Measurements from ENCODE around the gene CAND2.

DNA sequence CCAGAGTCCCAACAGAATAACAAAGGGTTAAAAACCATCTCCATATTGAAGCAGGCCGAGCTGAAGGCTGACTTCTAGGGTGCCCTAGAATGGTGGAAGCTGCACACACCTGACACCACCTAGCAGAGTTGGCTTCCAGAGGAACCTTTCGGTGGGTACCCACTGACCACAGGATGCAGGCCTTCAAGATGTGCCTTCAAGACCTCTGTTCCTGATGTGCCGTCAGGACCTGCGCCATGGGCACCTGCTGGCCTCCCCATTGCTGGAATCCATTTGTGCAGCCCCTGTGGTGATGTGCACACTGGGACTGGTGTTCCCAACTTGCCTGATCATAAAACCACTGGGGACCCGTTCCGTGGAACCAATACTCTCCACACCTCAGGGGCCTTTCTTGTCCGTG, 80.6 kb downstream of the CAND2 start:
- TF ChIP-seq TAF1 (IDR thresholded peaks at IDR 0.05; ENCODE audit: borderline replicate concordance, low read depth, low read length) (no peak), CTCF (IDR thresholded peaks at IDR 0.05) (no peak), RAD21 (IDR thresholded peaks at IDR 0.05; ENCODE audit: low read length) (no peak), EP300 (IDR thresholded peaks at IDR 0.05; ENCODE audit: borderline replicate concordance in 1 of 2, low read depth in 1 of 2, low read length in 1 of 2) (no peak)
